Stimulated activated CD4-positive, alpha-beta T cell treated with anti-CD3 and anti-CD28 coated beads, Interleukin-2, amount 100 ng/mL, for 4 hours (primary cell): ENCODE measurements around the gene ATP4A.
"Not testable (repeated sequence)": the region's sequence is repeated elsewhere in the genome, so short reads cannot be mapped to it uniquely, and the experiment has no call there.

Experiments used
- DNase-seq: peaks from one replicate; pipeline ENCODE4 v3.0.0-alpha.2; 2020; ENCODE audit warnings: low read depth

The ATP4A gene

DNA sequence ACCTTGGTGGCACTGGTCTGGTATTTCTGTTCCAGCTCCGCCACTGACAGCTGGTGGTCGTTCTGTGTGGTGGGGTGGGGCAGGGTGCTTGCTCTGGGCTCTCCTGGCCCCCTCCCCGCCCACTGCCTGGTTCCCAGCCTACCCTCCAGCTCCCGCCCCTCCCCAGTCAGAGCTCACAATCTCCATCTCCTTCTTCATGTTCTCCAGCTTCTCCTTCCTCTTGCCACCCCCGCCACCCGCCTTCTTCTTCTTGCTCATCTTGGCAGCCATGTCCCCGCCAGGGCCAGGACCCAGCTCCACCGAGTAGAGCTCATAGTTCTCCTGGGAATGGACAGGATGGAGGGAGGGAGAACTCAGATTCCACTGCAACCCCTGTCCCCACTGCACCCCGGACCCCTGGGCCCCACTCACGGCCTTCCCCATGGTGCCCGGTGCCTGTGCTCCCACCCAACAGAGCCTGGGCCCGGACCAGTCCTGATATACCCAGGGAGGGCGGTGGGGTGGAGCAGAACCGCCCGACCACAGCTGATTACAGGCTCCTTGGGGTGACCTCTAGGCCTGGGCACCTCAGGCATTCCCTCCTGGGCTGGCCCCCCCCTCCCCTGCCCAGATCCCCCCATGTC is at the start of gene ATP4A:
Gene ATP4A (minus strand): TSS at position 452 of the 623 bp plus-strand sequence. CDS start 29 bp downstream, at position 423.
- DNase-seq = no peak

DNA sequence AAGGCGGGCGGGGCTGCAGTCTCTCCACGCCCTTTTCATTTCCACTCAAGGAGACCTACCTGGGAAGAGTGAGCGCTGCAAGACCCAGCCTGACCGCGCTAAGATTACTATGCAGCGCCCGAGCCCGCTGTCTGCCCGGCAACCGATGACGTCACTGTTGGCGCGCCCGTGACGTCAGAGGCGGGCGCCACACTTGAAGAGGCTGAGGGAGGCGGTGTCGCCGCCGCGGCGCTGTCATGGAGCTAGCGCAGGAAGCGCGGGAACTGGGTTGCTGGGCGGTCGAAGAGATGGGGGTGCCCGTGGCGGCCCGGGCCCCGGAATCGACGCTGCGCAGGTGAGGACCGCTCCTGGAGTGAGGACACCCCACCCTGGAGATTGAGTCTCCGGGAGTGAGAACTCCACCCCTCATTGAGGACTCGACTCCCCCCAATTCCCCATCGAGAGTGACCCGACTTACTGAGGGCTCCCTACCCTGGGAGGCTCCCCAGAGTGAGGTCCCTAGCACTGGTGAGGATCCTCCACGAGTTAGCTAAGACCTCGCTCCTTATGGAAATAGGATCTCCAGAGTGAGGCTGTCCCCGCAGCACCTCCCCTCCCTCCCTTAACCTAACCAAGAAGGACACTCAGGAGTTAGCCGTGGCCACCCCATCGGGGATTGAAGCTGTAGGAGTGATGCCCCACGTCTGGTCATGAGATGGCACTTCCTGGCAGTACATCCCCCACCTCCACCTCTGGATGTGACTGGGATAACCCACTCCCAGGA is 49.3 kb upstream of the ATP4A start, which contains the start of gene HAUS5:
Gene HAUS5 (plus strand): TSS at position 177 of the 763 bp plus-strand sequence. CDS start 60 bp downstream, at position 237.
- DNase-seq = peak; percentile 92

DNA sequence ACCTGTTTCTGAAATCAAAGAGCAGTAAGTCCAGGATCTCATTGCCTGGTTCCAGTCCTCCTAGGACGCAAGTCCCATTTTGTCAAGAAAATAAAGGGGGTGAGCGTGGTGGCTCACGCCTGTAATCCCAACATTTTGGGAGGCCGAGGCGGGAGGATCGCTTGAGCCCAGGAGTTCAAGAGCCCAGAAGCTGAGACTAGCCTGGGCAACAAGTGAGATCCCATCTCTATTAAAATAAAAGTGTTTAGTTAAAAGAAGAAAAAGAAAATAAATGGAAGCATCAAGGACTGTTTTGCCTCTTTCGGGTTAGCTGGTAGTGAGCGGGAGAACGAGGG is 48.7 kb upstream of the ATP4A start:
- DNase-seq = no peak

DNA sequence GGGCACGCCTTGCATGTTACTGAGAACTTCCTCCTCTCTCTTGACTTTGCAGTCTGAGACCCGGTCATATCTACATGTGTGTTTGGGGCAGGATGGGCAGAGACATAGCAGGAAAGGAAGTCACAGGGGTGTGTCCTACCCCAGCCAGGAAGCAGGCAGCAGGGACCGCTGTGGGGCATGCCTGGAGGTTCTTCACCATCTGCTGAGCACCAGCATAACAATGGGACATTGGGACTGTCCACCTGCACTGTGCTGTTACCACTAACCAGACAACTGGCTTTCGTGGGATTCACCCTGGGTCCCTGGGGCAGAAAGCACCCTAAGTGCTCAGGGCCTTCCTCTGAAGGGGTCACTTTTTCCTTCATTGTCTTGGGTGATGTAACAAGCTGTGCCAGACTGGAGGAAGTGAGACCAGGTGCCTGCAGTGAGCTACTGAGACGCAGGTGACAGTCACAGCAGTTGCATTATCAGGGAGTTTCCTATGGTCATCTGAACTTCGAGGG is 46.4 kb upstream of the ATP4A start:
- no peak for DNase-seq

DNA sequence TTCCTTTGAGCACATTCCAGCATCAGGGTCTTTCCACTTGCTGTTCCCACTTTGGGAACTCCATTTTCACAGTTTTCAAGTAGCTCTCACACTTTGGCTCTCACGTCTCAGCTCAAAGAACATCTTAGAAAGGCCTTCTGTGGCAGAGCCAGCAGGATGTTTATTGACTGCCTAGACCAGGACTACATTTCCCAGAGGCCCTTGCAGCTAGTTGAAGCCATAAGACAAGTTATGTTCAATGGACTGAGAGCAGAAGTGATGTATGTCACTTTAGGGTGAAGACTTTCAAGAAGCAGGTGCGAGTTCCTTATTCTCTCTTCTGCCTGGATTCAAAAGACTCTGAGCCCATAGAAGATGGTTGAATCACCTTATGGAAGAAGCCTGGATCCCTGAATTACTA is 44.8 kb upstream of the ATP4A start:
- DNase-seq = no peak

DNA sequence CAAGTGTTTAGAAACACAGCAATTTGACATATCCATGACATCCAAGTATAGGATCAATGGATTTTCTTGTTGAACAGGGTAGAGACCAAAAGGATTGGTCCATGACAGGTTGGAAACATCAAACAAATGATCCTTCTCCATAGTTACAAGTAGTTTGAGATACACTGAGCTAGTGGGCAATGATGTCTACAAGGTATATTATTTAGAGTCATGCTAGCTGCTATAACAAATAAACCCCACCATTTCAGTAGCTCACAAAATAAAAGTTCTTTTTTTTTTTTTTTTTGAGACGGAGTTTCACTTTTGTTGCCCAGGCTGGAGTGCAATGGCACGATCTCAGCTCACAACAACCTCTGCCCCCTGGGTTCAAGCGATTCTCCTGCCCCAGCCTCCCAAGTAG is 44.2 kb upstream of the ATP4A start:
- no peak for DNase-seq

DNA sequence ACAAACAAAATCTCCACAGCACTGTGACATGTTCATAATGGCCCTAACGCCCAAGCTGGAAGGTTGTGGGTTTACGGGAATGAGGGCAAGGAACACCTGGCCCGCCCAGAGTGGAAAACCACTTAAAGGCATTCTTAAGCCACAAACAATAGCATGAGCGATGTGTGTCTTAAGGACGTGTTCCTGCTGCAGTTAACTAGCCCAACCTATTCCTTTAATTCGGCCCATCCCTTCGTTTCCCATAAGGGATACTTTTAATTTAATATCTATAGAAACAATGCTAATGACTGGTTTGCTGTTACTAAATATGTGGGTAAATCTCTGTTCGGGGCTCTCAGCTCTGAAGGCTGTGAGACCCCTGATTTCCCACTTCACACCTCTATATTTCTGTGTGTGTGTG is 43.7 kb upstream of the ATP4A start:
- DNase-seq = not testable (repeated sequence)

DNA sequence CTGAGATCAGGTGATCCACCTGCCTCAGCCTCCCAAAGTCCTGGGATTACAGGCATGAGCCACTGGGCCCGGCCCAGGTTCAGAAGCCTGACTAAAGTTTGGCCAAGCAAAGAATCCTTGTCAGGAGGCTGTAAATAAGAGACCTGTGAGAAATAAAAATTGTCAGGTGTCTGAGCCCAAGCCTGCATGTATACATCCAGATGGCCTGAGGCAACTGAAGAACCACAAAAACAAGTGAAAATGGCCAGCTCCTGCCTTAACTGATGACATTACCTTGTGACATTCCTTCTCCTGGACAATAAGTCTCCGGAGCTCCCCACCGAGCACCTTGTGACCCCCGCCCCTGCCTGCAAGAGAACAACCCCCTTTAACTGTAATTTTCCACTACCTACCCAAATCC is 41.0 kb upstream of the ATP4A start:
- not testable (repeated sequence) for DNase-seq

DNA sequence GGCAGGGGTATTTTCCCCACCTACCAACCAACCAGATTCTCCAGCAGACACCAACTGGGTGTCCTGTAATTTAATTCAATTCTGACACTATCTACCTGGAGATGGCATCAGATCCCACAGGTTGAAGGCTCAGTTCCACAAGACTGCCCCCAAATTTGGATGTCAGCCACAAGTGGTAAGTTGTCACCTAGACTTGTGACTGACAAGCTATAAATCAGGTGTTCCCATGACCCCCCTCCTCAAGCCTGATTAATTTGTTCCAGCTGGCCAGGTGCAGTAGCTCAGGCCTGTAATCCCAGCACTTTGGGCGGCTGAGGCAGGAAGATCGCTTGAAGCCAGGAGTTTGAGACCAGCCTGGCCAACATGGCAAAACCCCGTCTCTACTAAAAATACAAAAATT is 38.5 kb upstream of the ATP4A start:
- DNase-seq = no peak

DNA sequence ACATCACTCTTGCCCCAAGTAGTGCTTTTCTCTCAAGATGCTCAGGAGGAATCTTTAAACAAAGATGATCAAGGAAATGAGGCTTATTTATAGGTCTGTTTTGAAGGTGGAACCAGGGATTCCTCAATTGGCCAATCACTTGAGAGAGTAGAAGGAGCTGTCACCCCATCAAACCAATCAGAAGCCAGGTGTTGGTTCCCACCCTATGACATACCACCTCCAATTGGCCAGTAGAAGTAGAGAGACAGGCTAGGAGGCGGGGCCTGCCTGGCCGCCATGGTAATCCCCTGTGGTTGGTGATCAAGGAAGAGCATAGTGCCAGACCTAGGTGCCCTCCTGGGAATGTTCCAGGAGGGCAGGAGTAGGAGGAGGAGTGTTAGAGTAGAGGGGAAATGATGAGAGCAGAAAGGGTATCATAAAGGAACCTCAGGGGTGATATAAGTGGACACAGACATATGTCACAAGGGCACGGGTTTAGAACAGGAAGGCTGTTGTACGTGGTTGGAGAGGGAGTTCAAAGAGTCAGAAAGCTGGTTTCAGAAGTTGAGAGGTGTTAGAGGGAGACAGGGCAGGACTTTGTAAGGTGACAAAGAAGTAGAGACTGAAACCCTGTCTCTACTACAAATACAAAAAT is 33.0 kb upstream of the ATP4A start:
- DNase-seq = no peak

DNA sequence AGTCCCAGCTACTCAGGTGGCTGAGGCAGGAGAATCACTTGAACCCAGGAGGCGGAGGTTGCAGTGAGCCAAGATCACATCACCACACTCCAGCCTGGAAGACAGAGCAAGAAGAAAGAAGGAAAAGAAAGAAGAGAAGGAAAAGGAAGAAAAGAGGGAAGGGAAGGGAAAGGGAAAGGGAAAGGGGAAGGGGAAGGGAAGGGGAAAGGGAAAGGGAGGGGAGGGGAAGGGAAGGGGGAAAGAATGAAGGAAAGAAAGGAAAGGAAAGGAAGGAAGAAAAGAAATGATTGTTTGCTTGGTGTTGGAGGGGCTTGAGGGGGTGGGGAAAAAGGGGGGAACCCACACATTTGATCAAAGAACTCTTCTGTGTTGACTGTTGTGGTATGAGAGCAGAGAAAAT is 32.5 kb upstream of the ATP4A start:
- no peak for DNase-seq

DNA sequence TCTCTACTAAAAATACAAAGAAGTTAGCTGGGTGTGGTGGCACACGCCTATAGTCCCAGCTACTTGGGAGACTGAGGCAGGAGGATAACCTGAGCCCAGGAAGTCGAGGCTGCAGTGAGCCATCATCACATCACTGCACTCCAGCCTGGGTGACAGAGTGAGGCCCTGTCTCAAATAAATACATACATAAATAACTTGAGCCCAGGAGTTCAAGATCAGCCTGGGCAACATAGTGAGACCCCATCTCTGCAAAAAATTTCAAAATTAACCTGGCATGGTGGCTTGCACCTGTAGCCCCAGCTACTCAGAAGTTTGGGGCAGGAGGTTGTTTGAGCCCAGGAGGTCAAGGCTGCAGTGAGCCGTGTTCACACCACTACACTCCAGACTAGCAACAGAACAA is 31.6 kb upstream of the ATP4A start:
- not testable (repeated sequence) for DNase-seq

DNA sequence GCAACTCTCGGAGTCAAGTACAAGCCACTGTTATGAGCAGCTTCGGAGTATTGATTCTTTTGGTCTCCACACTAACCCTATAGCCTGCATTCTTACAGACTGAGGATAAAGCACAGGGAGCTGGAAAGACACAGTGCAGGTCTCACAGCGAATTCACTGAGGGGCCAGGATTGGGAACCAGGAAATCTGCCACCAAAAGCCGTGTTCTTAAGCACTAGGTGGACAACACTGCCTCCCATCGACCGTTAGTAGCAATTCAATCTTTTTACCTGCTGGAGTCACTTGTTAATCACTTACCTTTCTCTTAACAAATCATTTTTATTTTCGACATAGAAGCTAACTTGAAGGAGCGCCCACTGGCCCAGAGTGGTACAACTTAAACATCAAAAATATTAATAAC is 28.8 kb upstream of the ATP4A start:
- no peak for DNase-seq

DNA sequence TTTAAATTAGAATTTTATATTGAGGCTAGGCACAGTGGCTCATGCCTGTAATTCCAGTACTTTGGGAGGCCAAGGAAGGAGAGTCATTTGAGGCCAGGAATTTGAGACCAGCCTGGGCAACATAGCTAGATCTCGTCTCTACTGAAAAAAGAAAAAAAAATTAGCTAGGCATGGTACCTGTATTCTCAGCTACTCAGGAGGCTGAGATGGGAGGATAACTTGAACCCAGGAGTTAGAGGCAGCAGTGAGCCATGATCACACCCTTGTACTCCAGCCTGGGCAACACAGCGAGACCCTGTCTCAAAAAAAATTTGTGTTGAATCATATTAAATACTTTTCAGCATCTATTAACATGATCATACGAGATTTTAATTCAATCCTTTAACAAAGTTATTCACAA is 27.4 kb upstream of the ATP4A start:
- DNase-seq = no peak

DNA sequence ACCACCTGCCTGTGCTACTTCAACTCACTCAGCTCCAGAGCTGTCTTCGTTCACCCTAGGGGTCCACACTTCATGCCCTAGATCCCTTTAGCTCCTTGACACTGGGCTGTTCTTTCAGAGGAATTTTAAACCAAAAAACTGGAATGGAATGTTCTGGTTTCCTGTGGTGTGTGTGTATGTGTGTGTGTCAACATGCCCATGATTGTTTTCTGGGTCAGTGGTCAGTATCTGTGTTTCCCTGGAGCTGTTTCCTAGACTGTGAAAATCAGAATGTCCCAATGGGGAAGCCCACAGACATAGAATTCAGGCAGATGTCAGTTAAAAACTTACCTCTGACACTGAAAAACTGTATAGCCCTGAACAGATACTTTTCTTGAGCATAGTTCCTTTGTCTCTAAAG is 23.9 kb upstream of the ATP4A start:
- DNase-seq = no peak

DNA sequence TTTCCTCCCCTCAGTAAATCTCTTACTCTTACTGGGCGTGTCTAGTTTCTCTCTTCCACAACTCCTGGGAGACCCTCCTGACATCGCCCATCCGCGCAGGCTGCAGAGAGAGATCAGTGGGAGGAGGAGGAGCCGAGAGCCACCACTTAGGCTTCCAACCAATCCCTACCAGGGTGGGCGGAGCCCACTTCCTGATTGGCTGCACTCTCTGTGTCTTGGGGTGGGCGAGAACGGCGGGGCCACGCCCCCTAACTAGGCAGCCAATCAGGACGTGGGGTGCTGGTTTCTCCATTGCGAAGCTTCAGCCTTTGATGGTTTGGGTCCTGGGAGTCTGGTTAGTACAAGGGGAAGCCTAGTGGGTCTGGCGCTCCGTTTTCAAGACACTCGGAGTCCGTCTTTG is 22.4 kb upstream of the ATP4A start, which contains the start of gene PMIS2:
Gene PMIS2 (plus strand): TSS at position 326 of the 400 bp plus-strand sequence. CDS start 87 bp downstream, outside the sequence.
- DNase-seq = no peak

DNA sequence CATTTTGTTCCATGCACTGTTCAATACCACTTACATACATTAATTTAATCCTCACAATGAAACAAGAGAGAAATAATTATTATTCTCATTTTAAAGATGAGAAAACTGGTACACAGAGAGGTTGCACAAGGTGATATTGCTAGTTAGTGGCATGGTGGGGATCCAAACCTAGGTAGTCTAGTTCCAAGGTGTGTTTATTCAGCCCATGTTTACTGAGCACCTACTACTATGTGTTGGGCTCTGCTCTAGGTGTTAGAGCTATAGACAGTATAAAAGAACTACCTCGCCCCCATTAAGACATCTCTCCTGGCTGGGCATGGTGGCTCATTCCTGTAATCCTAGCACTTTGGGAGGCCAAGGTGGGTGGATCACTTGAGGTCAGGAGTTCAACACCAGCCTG is 19.3 kb upstream of the ATP4A start:
- no peak for DNase-seq

DNA sequence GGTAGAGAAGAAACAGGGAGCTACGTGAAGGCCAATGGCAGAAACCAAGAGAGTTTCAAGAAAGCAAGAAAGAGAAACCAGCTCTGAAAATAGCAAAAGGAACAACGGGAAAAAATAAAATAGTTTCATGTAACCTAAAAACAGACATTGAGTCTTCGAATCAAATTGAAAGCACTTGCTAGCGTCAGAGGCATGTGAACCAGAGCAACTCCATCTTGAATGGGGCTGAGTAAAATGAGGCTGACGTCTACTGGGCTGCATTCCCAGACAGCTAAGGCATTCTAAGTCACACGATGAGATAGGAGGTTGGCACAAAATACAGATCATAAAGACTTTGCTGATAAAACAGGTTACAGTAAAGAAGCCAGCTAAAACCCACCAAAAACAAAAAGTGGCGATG is 15.2 kb upstream of the ATP4A start:
- no peak for DNase-seq

DNA sequence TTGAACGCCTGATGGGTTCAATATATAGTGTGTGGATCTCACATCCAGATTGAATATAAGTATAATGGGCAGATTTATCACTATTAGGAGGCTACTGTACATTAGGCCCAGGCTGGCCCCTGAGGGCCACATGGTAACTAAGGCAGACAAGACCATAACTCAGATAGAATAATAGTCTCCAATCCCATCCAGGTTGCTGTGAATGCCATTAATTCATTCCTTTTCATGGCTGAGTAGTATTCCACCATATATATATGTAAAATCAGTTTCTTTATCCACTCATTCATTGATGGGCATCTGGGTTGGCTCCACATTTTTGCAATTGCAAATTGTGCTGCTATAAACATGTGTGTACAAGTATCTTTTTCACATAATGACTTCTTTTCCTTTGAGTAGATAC is 14.5 kb upstream of the ATP4A start:
- no peak for DNase-seq

DNA sequence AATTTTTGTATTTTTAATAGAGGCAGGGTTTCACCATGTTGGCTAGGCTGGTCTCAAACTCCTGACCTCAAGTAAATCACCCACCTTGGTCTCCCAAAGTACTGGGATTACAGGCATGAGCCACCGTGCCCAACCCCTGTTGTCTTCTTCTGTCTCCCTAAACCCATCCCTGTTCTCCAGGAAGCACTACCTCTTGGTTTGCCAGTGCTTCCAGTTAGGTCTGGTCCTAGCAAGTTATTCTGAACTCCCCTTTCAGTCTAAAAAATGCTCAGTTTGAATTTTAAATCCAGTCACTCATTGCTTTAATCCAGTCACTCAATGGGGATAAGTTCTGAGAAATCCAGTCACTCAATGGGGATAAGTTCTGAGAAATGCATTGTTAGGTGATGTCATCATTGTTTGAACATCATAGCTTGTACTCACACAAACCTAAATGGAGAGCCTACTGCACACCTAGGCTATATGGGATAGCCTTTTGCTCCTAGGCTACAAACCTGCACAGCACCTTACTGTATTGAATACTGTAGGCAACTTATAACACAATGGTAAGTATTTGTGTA is 8.0 kb upstream of the ATP4A start:
- no peak for DNase-seq

DNA sequence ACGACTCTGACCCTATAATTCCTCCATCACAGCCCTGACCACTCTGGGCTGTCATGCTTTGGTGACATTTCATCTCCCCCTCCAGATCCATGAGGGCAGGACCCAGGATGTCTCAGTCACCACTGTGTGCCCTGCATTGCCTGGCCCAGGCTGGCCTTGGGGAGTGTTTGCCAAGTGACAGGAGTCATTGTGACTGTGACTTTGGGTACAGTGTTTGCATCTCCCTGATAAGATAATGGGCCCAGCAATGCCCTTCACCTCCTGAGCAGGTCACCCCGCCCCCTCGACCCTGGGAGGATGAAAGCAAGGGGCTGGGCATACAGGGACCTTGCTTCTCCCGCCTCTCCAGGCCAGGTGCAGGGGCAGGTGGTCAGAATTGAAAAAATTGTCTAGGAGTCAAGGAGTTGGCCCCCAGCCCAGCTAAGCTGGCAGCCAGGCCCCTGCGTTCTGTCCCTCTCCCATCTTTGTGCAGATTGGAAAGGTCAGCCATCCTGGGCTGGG is 5.9 kb upstream of the ATP4A start:
- DNase-seq = no peak

DNA sequence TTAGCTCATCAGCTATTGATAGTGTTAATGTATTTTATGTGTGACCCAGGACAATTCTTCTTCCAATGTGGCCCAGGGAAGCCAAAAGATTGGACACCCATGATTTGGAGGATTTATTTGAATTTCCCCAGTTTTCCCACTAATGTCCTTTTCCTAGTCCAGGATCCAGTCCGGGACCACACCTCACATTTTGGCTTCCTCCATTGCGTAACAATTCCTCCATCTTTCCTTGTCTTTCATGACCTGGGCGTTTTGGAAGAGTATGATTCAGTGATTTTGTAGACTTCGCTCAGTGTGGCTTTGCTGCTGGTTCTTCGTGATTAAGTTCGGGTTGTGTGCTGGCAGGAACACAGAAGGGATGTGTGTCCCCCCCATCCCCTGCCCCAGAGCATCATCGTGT is 3.3 kb upstream of the ATP4A start:
- DNase-seq = no peak
